Measurements from ENCODE around the gene GYG2.
A peak's percentile ranks its signal among the peaks of the same experiment; 100 is the strongest.
"Not testable (repeated sequence)": the region's sequence is repeated elsewhere in the genome, so short reads cannot be mapped to it uniquely, and the experiment has no call there.

The GYG2 gene

DNA sequence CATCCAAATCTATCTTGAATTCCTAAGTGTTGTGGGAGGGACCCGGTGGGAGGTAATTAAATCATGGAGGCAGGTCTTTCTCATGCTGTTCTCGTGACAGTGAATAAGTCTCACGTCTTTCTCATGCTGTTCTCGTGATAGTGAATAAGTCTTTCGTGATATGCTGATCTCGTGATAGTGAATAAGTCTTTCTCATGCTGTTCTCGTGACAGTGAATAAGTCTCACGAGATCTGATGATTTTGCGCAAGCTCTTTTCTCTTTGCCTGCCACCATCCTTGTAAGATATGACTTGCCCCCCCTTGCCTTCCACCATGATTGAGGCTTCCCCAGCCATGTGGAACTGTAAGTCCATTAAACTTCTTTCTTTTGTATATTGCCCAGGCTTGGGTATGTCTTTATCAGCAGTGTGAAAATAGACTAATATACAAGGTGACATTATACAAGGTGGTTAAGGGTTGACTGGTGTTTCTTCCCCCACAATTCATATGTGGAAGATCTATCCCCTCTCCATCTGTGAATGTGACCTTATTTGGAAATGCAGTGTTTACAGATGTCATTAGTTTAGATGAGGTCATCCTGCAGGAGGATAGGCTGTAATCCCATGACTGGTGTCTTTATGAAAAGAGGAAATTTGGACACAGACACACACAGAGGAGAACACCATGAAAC, 72.8 kb downstream of the GYG2 start:
- DNase-seq (ENCODE audit: low read depth in 2 of 2): no peak

DNA sequence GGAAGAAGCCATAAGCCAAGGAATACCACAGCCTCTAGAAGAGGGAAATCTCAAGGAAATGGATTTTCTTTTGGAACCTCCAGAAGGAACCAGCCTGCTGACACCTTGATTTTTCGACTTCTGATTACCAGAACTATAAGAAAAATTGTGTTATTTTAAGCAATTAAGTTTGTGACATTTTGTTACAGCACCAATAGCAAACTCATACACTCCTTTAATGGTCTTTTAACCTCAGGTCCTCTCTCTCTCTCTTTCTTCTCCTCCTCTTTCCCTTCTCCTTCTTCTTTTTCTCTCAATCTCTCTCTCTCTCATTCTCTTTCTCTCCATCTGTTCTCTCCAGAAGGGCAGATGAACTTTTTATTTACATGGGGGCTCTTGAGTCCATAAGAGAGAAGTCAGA, 74.1 kb downstream of the GYG2 start:
- no peak for DNase-seq (ENCODE audit: low read depth in 2 of 2)

DNA sequence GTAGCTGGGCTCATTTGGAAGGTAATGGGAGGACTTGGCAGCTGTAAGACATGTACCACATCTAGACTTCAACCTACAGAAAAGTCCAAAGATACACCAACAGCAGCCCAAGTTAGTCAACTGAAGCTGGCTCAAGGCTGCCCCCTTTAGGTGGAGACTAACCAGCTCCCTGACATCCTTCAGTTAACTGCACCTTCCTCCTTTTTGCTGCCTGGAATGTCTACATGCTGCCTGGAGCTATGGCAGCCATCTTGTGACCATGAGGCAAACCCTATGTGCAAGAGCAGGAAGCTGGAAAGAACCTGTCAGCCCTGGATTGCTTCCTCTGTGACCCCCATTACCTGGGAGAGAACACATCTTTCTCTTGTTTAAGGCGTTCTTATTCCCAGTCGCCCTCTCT, 74.6 kb downstream of the GYG2 start:
- no peak for DNase-seq (ENCODE audit: low read depth in 2 of 2)

DNA sequence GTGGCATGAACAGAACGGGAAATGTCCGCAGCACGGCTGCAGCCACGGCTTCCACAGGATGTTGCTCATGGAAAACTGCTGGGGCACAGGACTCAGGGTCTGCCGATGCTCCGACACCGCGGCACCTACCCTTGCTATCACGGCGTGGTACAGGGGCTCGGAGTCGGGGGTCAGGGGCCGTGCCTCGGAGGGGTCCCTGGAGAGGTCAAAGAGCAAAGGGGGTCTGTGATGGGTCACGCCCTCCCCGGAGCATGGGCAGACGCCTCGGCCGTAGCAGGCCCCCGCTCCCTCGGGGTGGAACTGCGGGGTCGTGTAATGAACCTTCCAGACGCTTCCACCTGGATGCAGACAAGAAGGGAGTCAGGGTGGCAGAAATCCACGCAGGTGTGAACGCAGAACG, 78.6 kb downstream of the GYG2 start:
- DNase-seq (ENCODE audit: low read depth in 2 of 2): no peak

DNA sequence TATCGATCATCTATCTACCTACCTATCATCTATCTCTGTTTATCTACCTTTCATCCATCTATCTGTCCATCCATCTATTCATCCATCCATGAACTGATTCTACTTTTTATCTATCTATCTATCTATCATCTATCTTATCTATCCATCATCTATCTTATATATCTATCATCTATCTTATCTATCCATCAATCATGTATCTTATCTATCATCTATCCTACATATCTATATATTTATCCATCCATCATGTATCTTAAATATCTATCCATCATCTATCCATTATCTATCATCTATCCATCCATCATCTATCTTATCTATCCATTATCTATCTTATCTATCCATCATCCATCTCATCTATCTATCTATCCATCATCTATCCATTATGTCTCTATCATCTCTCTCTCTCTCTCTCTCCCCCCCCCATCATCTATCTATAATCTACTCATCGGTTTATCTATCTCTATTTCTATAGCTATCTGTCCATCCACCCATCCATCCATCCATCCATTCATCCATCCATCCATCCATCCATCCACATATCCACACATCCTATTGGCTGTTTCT, 79.5 kb downstream of the GYG2 start:
- no peak for DNase-seq (ENCODE audit: low read depth in 2 of 2)

DNA sequence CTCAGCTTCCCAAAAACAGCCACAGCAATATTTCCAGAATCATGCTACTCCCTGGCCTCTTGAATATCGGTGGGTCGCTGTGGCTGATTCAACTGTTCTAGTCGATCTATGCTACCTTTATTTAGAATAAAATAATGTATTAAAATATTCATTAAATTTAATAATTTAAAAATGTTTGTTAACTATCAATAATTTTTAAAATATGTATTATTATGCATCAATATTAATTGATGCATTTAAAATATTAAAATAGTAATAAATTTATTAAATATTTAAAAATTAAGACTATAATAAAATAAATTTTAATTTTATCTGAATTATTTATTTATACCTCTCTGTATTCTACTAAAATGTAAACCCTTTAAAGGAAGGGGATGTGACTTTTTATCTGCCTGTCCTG, 81.4 kb downstream of the GYG2 start:
- DNase-seq (ENCODE audit: low read depth in 2 of 2): no peak

DNA sequence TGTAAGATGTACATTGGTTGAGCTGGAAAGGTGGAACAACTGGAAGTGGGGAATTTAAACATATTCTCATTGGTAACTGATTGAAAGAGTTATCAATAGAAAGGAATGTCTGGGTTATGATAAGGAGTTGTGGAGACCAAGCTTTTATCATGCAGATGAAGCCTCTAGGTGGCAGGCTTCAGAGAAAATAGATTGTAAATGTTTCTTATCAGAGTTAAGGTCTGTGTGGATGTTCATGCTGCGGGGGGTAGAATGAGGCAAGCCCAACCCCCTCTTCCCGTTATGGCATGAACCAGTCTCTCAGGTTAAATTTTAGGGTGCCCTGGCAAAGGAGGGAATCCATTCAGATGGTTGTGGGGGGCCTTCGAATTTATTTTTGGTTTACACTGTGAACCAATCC, 84.4 kb downstream of the GYG2 start:
- DNase-seq (ENCODE audit: low read depth in 2 of 2): no peak

DNA sequence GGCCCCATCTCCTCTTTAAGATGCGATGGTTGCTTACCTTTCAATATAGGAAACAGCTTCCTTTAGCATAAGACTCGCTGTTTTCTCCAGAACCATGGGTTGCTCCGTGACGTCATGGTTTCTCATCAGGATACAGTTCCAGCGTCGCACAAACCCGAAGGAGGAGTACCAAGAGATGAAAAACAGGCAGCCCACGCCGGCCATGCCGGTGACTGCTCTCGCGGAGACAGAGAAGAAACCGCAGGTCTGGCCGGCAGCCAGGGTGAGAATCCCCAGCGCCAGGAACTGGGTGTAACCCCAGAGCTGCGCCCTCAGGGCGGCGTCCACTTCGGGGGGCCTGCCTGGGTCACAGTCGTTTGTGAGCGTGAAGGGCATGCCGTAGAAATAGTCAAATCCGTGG, 89.0 kb downstream of the GYG2 start:
- no peak for DNase-seq (ENCODE audit: low read depth in 2 of 2)

DNA sequence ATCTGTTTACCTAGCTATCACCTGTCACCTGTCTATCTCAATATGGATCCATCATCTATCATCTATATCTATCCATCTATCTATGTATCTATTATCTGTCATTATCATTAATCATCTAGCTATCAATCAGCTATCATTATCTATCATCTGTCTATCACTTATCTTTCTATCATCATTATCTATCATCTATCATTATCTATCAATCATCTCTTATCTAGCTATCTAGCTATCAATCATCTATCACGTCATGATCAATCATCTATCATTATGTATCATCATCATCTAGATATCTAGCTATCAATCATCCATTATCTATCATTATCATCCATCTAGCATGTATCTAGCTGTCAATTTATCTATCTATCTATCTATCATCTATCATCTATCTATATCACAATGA, 92.5 kb downstream of the GYG2 start:
- DNase-seq (ENCODE audit: low read depth in 2 of 2): no peak

DNA sequence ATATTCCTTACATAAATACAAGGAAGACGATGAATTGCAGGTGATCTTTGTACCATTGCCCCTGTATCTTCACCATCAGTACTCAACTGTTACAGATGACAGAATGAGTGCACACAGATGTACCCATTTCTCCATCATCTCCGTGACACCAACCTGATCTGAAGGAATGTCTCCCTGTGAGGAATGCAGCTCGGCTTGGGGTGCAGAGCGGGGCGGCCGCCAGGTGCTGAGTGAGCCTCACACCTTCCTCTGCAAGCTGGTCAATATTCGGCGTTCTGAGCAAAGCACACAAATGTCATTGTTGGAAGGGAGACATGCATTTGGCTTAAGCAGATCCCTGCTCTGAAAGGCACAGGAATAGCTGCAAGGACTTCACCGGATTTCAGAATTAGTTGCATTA, 93.0 kb downstream of the GYG2 start:
- no peak for DNase-seq (ENCODE audit: low read depth in 2 of 2)

DNA sequence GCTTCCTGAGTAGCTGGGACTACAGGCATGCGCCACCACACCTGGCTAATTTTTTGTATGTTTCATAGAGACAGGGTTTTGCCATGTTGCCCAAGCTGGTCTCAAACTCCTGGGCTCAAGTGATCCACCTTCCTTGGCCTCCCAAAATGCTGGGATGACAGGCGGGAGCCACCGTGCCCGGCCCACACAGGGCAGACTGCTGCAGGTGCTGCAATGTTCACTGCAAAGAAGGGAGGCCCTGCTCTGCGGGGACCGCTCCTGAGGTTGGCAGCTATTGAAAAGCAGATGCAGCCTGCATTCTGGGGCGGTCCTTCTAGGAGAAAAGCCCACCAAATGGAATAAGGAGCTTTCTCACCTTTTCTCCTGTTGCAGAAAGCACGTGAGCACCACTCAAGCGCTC, 95.4 kb downstream of the GYG2 start:
- DNase-seq (ENCODE audit: low read depth in 2 of 2): no peak

DNA sequence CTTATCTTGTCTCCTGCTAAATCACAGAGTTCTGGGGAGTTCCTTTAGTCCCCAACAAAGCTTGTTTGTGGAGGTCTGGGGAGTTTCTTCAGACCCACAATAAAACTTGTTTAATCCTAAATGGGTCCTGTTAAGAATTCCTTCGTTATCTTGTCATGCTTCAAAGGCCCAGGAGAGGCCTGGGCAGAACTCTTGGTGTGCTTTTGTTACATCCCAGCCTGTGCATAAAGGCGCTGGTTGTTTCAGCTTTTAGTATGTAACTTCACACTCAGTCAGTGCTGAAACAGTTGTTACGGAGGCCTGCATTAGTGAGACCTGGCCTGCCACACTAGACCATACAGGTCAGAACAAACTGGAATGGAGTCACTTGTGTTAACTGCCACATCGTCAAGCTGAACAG, 97.5 kb downstream of the GYG2 start:
- not testable (repeated sequence) for DNase-seq (ENCODE audit: low read depth in 2 of 2)

DNA sequence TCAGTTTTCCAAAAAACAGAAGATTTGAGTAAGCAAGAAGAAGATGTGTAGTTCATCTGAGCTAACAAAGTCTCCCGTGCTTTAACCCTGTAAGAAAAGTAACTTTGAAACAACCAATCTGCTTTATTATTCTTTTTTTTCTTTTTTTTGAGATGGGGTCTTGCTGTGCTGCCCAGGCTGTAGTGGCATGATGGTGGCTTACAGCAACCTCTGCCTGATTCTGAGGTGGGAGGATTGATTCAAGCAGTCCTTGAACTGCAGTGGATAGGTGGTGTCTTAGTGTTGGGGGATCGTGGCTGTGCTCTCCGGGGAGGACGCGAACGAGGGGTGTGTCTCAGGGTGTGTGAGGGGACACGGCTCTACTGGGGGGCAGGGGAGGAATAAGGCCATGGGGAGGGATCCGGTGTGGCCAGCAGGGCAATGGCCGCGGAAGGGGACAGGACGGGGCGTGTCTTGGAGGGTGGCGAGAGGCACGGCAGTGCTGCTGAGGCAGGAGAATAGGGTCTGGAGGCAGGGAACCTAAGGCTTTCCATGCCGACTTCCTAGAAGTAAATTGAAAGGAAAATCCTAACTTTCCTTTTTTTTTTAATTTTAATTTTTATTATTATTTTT, 98.0 kb downstream of the GYG2 start:
- DNase-seq (ENCODE audit: low read depth in 2 of 2): no peak

DNA sequence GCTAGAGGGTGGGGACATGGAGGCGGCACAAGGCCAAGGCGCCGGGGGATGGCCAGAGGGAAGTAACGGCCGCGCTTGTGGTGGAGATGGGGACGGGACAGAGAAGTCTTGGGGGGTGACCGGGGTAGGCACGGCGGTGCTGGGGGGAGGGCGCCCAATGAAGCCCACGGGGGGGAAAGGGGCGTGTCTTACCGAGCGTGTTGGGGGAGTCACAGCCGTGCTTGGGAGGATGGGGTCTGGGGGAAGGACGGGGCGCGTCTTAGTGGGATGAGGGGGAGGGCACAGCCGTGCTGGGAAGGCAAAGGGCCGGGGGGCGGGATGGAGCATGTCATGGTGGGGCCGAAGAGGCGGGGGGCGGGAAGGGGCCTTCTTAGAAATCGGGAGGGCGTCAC, 99.5 kb downstream of the GYG2 start:
- no peak for DNase-seq (ENCODE audit: low read depth in 2 of 2)

DNA sequence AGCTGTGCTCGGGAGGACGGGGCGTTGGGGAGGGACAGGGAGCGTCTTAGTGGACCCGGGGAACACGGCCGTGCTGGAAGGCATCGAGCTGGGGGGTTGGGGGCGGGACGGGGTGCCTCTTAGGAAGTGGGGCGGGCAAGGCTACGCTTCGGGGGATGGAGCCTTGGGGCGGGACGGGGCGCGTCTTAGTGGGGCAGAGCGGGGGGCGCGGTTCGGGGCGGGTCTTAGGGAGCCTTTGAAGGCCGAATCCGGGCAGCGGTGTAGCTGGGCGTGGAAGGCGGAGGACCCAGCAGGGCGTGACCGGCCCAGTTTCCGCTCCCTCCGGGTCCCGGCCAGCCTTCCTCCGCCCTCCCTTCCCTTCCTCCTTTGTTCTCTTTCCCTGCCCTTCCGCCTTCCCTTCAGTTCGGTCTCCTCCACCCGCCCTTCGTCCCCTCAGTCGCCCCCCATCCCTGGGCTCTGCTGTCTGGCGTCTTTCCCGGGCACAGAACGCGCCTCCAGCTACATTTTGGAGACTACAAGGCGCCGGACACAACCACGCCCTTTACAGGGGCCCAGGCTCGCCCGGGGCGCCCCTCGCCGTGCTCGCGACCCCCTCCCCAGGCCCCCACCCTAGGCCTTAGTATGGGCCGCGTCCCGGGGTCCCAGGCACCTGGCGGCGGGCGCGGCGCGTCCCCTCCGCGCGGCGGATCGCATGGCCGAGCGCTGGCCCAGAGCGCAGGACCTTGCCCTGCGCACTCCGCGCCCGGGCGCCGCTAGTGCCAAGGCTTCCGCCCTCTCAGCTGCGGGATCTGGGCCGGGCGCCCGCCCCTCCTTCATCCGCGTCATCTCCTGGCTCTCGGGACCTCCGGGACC, 100.1 kb downstream of the GYG2 start, which contains the start of gene ARSD:
TSS of gene ARSD (minus strand) at position 757 of the 852 bp plus-strand sequence. CDS start at position 693, 64 bp downstream.
- peak in 1 of 2 donors; percentile 4 for DNase-seq (ENCODE audit: low read depth in 2 of 2)

DNA sequence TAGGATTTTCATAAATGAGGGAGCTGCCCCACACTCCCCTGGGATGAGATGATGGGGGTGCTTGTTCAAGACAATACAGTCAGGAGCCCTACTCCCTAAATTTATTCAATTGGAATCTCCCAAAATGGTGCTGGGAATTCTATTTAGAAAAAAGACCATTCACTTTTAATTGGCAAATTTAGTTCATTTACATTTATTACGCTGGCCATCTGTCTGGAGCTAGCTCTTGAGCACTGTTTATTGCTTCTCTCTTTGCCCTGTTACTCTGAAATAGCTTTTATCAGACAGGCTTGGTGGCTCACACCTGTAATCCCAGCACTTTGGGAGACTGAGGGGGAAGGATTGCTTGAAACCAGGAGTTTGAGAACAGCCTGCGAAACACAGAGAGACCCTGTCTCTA, 102.4 kb downstream of the GYG2 start:
- DNase-seq (ENCODE audit: low read depth in 2 of 2): no peak

DNA sequence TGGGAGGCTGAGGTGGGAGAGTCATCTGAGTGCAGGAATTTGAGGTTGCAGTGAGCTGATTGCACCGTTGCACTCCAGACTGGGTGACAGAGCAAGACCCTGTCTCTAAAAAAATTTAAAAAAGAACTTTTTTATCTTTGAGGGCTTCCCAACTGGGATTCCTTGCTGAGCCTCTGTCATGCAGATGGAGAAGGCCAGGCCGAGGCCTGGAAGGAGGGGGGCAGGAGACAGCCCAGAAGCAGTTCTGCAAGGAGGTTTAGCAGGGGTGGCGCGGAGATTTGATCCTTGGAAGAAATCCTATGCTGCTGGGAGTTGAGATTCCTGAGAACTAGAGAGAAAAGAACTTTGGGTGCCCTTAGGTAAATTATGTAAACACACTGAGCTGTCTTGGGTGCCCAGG, 102.9 kb downstream of the GYG2 start:
- no peak for DNase-seq (ENCODE audit: low read depth in 2 of 2)

All from stimulated activated CD4-positive, alpha-beta T cell treated with anti-CD3 and anti-CD28 coated beads, Interleukin-1b, Interleukin-23, amount 100 ng/mL, for 4 hours (primary cell).